T-helper 22 cell (primary cell): Measurements from ENCODE around the gene SLC27A1.
"Not testable (repeated sequence)": the region's sequence is repeated elsewhere in the genome, so short reads cannot be mapped to it uniquely, and the experiment has no call there.

Experiments used
- DNase-seq: peaks from one replicate; pipeline ENCODE4 v3.0.0-alpha.2; 2020; ENCODE audit warnings: low read depth

SLC27A1 gene

GRCh38 chr19:17487284-17488121 lies 17.2 kb downstream of the SLC27A1 start:
- no peak for DNase-seq

- DNase-seq: peak; percentile 68
Measured at GRCh38 chr19:17488593-17489391, 18.5 kb downstream of the SLC27A1 start.

- no peak for DNase-seq
Measured at GRCh38 chr19:17489392-17490030, 19.2 kb downstream of the SLC27A1 start.

- peak; percentile 36 for DNase-seq
Measured at GRCh38 chr19:17490411-17490810, 20.1 kb downstream of the SLC27A1 start.

GRCh38 chr19:17491287-17491686 lies 21.0 kb downstream of the SLC27A1 start:
- DNase-seq: no peak

- DNase-seq: no peak
Measured at GRCh38 chr19:17495639-17496296, 25.4 kb downstream of the SLC27A1 start.

GRCh38 chr19:17496337-17496997 lies 26.1 kb downstream of the SLC27A1 start:
- DNase-seq: peak; percentile 45

- DNase-seq: no peak
Measured at GRCh38 chr19:17497149-17497798, 26.9 kb downstream of the SLC27A1 start.

- not testable (repeated sequence) for DNase-seq
Measured at GRCh38 chr19:17499025-17499424, 28.7 kb downstream of the SLC27A1 start.

- DNase-seq: no peak
Measured at GRCh38 chr19:17499648-17500446, 29.5 kb downstream of the SLC27A1 start.

GRCh38 chr19:17500447-17501198 lies 30.3 kb downstream of the SLC27A1 start:
- DNase-seq: no peak

- DNase-seq: no peak
Measured at GRCh38 chr19:17503240-17503639, 32.9 kb downstream of the SLC27A1 start.

GRCh38 chr19:17504030-17504429 lies 33.7 kb downstream of the SLC27A1 start:
- DNase-seq: no peak

GRCh38 chr19:17504456-17504855 lies 34.1 kb downstream of the SLC27A1 start:
- no peak for DNase-seq

- DNase-seq: no peak
Measured at GRCh38 chr19:17505223-17505622, 34.9 kb downstream of the SLC27A1 start.

- no peak for DNase-seq
Measured at GRCh38 chr19:17506745-17507144, 36.4 kb downstream of the SLC27A1 start.

- not testable (repeated sequence) for DNase-seq
Measured at GRCh38 chr19:17508558-17508933, 38.2 kb downstream of the SLC27A1 start.

- DNase-seq: no peak
Measured at GRCh38 chr19:17510220-17510993, 40.1 kb downstream of the SLC27A1 start.
